ENCODE data around the gene TAB3.

The TAB3 gene

DNA sequence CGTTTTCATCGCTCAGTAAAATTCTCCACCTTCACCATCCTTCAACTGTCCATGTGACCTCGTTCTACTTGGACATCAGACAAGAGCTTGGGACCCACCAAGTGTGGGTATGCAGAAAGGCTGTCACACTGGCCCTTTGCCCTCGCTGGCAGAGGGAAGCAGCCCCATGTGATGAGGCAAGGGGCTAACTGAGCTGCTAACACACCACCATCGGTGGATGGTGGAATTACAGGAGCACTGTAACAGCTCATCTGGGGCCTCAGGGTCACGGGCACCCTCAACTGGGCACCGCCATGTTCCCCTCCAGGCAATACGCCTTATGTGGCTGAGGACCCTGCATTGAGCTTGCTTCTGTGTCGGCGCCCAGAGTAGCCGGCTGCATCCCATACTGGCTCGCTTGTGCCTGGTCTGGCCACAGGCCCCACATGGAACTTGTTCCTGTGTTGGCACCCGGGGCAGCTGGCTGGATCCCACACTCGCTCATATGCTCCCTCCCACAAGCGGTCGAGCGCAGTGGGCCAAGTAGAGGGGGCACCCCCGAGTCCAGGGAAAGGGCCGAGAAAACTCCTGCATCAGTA, 109.5 kb downstream of the TAB3 start:
- H3K4me3 ChIP-seq (ENCODE audit: low read depth, low read length), result no peak overlapping the region

DNA sequence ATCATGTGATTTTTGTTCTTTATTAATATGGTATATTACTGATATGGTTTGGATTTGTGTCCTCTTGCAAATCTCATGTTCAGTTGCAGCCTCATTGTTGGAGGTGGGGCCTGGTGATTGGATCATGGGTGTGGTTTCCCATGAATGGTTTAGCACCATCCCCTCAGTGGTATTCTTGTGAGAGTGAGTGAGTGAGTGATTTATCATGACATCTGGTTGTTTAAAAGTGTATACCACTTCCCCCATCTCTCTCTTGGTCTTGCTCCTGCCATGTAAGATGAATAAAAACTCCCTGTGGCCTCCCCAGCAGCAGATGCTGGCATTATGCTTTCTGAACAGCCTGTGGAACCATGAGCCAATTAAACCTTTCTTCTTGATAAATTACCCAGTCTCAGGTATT, 111.5 kb downstream of the TAB3 start:
- no peak overlapping the region for H3K4me3 ChIP-seq (ENCODE audit: low read depth, low read length)

Measured in iPS-11a (cell line).